H1 (cell line): Measurements from ENCODE around the gene TMEM156. TPM values are rescaled to one million over a fixed set of nuclear protein-coding genes. Genes with fewer than 3 reads are reported as not detected.

Experiments
- polyA plus RNA-seq, 7 experiments: library from polyadenylated mRNA; depleted of rRNA in 3 of 7; stranded (reverse) in 5 of 7; unstranded in 2 of 7; fragments of >200 nt in 5 of 7; fragments of 200-250 nt in 2 of 7; gene quantifications; 1 replicate in 5 of 7; 2 replicates in 1 of 7; 4 replicates in 1 of 7; pipeline versions ENCODE4 v1.2.1 to v1.2.3, GENCODE V29; 2011 to 2013; ENCODE audit warnings: missing spikeins in 2 of 7, mixed read lengths in 2 of 7
- total RNA-seq: library from RNA; stranded (reverse); fragmentation: NEBNext Ultra II Directional; extraction: Animal tissue kit (Norgen Biotek cat#: 25700); gene quantifications from 2 replicates; pipeline ENCODE4 v1.2.1, GENCODE V29; 2021
- TF ChIP-seq, protein P1 (sequence below): IDR thresholded peaks from 2 replicates; pipeline ENCODE4 v1.6.1; 2011; ENCODE audit warnings: low read length, improper control_type of control experiment

TMEM156 gene
- total and polyA plus RNA-seq, 2 of the 8 experiments (the other 6 are each of a cell fraction or from before 2014, with no cell fraction given): not detected

DNA sequence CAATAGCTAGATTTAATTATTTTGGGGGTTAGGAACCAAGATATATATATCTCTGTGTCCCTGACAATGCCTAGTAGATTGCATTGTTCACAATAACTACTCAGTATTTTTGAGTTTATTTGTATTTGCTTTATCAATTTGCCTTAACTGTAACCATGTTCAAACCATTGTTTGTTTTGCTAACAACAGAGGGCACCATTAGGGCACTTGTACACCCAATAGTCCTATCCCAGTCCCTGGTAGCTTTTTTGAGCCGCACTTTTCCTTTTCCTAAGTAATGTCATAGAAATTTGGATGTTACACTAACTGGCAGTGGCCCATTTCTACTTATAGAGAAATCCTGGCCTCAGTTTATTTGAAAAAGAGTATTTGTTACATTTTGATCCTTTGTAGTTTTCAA, 29.2 kb upstream of the TMEM156 start (continued):
- TF ChIP-seq, protein P1, sequence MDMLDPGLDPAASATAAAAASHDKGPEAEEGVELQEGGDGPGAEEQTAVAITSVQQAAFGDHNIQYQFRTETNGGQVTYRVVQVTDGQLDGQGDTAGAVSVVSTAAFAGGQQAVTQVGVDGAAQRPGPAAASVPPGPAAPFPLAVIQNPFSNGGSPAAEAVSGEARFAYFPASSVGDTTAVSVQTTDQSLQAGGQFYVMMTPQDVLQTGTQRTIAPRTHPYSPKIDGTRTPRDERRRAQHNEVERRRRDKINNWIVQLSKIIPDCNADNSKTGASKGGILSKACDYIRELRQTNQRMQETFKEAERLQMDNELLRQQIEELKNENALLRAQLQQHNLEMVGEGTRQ: no peak
